Activated gamma-delta T cell treated with Interleukin-2 at 50 U/mL for 16 hours (primary cell): ENCODE data around the gene ADAMTS18.
"Not testable (repeated sequence)": the region's sequence is repeated elsewhere in the genome, so short reads cannot be mapped to it uniquely, and the experiment has no call there.

Source experiments
- DNase-seq: peaks from one replicate; pipeline ENCODE4 v3.0.0-alpha.2; 2020

Gene ADAMTS18

GRCh38 chr16:77434530-77435271, at the start of gene ADAMTS18:
Gene ADAMTS18, minus strand, starts transcription at chr16:77435034. Its CDS starts 339 bp downstream, at chr16:77434695.
- DNase-seq: no peak

DNA sequence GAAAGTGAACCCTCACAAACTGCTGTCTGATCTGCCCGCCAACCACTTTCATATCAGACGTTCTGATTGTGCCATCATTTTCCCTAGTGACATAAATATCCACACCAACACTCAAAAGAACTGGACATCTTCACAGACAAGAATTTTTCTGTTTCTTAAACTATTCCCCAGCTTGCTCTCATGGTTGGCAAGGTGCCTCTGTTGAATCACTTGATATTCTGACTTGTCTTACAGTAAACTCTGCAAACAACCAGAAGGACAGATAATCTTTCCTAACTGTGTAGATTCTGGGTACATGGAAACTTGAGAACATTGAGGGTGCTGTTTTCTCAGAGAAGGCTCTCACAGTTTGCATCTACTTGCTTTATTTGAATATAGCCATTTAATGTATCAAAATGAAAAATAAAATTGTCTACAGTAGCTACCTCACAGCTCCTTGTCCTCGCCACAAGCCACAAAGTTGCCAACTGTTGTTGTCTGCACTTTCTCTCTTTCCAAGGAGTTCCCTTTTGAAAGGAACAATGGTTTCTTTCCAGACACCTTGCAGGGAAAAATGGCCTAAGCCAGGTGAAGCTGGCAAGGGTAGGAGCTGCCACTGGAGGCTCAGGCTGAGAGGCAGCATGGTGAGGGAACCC, 46.0 kb upstream of the ADAMTS18 start:
- DNase-seq: no peak

DNA sequence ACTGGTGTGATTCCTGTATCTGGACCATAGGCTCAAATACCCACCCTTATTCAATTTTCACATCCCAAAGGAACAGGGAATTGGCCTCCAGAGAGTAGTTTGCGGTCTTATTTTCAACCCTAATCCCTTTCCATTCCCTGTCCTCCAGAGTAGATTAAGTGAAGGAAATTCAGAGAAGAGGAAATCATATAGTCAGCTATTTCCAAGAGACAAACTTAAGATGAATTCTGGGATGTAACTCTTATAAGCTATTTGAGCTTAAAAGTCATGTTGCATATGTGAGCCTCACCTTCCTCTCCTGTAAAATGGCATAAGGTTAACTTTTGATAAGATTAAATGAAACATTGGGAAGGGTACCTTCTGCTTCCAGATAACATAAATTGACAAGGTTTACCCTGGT, 37.4 kb upstream of the ADAMTS18 start:
- no peak for DNase-seq

- no peak for DNase-seq
Measured at GRCh38 chr16:77470851-77471250, 36.0 kb upstream of the ADAMTS18 start.

GRCh38 chr16:77469634-77470033, 34.8 kb upstream of the ADAMTS18 start:
- no peak for DNase-seq

- no peak for DNase-seq
Measured at GRCh38 chr16:77468831-77469230, 34.0 kb upstream of the ADAMTS18 start.

- DNase-seq: no peak
Measured at GRCh38 chr16:77467821-77468335, 33.0 kb upstream of the ADAMTS18 start.

DNA sequence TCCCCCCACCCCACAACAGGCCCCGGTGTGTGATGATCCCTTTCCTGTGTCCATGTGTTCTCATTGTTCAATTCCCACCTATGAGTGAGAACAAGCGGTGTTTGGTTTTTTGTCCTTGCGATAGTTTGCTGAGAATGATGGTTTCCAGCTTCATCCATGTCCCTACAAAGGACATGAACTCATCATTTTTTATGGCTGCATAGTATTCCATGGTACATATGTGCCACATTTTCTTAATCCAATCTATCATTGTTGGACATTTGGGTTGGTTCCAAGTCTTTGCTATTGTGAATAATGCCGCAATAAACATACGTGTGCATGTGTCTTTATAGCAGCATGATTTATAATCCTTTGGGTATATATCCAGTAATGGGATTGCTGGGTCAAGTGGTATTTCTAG, 28.8 kb upstream of the ADAMTS18 start:
- not testable (repeated sequence) for DNase-seq

DNA sequence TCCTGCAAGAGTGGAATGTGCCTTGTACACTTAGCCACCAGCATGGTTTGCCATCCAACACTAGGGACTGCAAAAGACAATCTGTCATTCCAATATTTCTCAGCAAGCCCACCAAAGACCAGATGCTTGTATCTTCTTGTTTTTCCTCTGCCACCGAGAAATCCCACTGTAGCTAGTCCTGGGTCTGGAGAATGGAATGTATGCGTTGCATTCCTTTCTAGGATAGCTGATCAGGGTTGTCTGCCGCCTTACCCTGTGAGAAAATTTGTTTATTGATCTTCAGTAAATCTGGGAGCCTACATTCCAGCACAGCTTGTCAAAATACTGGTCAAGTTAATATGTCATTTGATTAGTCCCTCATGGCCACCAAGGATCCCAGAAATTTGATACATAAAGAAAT, 28.1 kb upstream of the ADAMTS18 start:
- DNase-seq: no peak

DNA sequence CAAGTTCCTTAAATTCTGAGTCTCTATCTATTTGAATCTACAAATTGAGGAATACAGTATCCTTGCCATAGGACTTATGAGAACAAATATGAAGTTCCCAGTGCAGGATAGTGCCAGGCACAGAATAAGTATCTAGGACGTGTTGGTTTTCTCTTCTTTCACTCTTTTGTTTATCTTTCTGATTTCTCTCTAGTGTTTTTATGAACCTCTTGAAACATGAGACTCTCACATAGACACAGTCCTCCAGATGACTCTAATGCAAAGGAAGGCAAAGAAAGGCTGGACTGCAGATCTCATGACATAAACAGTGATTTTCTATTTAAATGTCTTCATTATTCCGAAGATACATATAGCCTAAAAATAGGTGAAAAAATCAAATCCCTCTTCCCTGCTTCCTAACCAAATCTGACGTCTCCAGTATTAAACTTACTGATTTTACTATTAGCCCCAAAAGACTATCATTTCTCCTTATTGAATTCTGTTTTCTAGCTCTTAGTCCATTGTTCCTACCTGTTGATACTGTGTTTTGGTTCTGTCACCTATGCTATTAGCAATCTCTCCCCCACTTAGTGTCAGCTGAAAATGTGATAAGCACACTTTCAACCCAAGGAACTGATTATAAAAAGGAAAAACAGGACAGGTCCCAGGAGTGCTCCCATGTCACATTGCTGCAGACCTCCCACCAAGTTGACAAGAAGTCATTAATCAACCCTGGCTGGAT, 24.9 kb upstream of the ADAMTS18 start:
- no peak for DNase-seq

GRCh38 chr16:77457046-77457445, 22.2 kb upstream of the ADAMTS18 start:
- no peak for DNase-seq

GRCh38 chr16:77452243-77452642, 17.4 kb upstream of the ADAMTS18 start:
- DNase-seq: no peak

GRCh38 chr16:77450790-77451487, 16.1 kb upstream of the ADAMTS18 start:
- DNase-seq: no peak

DNA sequence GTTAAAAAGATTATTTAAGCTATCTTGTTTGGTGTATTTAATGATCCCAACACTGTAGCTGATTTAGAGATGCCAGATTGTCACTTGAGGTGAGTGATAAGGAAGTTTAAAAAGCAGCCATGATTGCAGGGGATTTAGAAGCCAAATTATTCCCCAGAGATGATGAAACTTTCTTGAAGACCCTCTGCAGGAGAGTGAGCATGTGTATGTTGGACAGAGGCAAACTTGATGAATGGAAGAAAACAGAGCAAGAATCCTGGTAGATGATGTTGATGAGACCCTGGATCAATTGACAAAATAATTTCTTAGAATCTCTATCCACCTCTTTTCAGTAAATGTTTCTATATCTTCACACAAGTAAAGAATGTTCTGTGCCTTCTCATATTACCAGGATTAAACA, 14.4 kb upstream of the ADAMTS18 start:
- no peak for DNase-seq

GRCh38 chr16:77445324-77445723, 10.5 kb upstream of the ADAMTS18 start:
- no peak for DNase-seq

- DNase-seq: no peak
Measured at GRCh38 chr16:77444147-77444460, 9.3 kb upstream of the ADAMTS18 start.

DNA sequence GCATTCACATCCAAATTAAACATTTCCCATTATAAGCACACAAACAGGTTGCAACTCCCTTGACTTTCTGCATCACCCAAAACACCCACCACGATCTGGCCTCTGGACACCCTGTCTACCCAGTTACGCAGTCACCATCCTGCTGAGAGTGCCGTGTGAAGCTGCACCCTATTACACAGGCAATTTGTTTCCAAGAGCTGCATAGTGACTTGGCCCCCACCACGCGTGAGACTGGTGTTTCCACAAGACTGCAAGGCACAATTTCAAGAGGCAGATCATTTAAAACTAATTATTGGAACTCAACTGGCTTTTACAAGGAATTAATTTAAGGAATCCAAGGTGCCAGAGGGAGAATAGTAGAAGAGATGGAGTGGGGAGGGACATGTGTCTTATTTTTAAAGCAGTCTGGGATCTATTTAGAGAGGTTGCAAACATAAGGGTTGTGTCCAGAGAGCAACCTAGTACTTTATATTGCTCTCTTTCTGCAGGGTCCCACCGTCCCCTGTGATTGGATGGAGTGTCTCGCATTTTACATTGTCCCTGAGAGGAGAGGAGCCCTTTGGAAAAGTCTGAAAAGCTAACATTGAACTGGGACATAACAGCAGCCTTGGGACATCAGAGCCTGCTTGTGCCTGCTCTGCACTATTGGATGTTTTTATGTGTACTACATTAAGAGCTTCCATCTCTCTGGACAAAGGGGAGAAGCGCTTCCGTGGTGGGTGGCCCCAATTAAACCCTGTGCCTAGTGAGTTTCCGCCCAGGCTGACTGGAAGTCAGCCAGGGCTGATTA, 8.7 kb upstream of the ADAMTS18 start:
- DNase-seq: no peak

GRCh38 chr16:77442078-77442477, 7.2 kb upstream of the ADAMTS18 start:
- no peak for DNase-seq

- no peak for DNase-seq
Measured at GRCh38 chr16:77439106-77439505, 4.3 kb upstream of the ADAMTS18 start.

- no peak for DNase-seq
Measured at GRCh38 chr16:77437859-77438258, 3.0 kb upstream of the ADAMTS18 start.

DNA sequence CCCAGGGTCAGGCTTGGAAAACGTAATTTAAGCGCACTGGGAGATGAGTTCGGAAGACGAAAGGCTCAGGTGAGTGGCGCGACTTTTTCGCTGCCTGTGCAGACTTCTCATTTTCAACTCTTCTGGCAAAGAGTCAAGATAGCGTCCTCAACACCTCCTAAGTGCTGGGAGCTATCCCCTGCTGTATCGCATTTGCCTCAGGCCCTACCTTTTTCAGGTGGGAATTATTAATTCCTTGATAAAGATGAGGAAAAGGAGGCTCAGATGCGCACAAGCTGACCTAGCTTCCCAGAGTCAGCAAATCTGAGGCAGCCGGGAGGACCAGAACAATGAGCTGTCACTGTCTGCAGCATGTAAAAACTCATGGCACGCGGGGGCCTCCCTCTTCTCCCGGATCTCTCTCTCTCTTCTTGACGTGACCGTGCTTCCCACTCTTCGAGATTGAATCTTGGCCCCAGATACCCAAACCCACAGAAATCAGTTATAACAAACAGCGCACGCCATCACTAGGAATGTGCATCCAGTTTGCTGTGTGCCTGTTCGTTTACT, 512 bp upstream of the ADAMTS18 start:
- no peak for DNase-seq

DNA sequence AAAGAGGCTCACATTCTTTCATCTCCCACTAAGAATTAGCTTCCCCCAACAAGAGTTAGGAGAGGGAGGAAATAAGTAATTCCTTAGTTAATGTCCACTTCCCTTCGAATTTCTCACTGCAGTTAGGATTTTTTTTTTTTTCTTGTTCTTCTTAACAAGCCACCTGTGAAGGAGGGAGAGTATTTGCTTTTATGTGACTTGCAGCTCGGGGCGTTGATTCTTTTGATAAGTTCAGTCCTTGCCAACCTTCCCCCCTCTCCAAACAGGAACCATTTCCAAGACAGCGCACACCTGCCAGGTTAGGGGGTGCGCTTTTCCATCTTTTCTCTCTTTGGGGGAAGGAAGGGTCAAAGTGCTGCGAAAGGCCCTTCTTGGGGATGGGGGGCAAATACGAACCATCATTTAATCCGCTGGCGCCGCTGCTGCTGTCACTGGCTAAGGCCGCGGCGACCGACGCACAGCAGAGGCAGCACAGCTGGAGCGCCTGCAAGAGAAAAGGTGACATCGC, 758 bp downstream of the ADAMTS18 start:
- DNase-seq: no peak
